H9 (cell line): Measurements from ENCODE around the gene KCNN2. TPM values are rescaled to one million over a fixed set of nuclear protein-coding genes. Genes with fewer than 3 reads are reported as not detected.

Source experiments
- DNase-seq: peaks from one replicate; pipeline ENCODE4 v3.0.0-alpha.2; 2017
- H2AFZ ChIP-seq: one replicate; pipeline ENCODE4 v1.6.1; 2013; ENCODE audit warnings: mild to moderate bottlenecking, low read length, control low read depth, moderate library complexity
- H2AK5ac ChIP-seq: 2 replicates; pipeline ENCODE4 v1.6.1; 2013; ENCODE audit warnings: low read length, control low read depth, mixed read lengths; ENCODE audit not compliant: insufficient read length
- H2BK120ac ChIP-seq: one replicate; pipeline ENCODE4 v1.6.1; 2013; ENCODE audit warnings: low read depth, mild to moderate bottlenecking, low read length, control low read depth, inconsistent platforms; ENCODE audit not compliant: poor library complexity, severe bottlenecking
- H2BK12ac ChIP-seq: 2 replicates; pipeline ENCODE4 v1.6.1; 2013; ENCODE audit warnings: low read length, control low read depth, mixed read lengths, low read depth; ENCODE audit not compliant: insufficient read length
- H2BK15ac ChIP-seq: 2 replicates; pipeline ENCODE4 v1.6.1; 2013; ENCODE audit warnings: low read depth, low read length, control low read depth
- H2BK20ac ChIP-seq: one replicate; pipeline ENCODE4 v1.6.1; 2013; ENCODE audit warnings: low read depth, mild to moderate bottlenecking, low read length, control low read depth, inconsistent platforms; ENCODE audit not compliant: poor library complexity, severe bottlenecking
- H2BK5ac ChIP-seq: 2 replicates; pipeline ENCODE4 v1.6.1; 2013; ENCODE audit warnings: low read length, control low read depth, mixed read lengths; ENCODE audit not compliant: insufficient read length
- H3K14ac ChIP-seq: 2 replicates; pipeline ENCODE4 v1.6.1; 2013; ENCODE audit warnings: low read length, control low read depth; ENCODE audit not compliant: insufficient read depth
- H3K18ac ChIP-seq: 2 replicates; pipeline ENCODE4 v1.6.1; 2013; ENCODE audit warnings: low read depth, mild to moderate bottlenecking, mixed read lengths, low read length, control low read depth; ENCODE audit not compliant: insufficient read length
- H3K23ac ChIP-seq: 2 replicates; pipeline ENCODE4 v1.6.1; 2013; ENCODE audit warnings: low read length, control low read depth, mixed read lengths, low read depth; ENCODE audit not compliant: insufficient read length
- H3K23me2 ChIP-seq: 2 replicates; pipeline ENCODE4 v1.6.1; 2013; ENCODE audit warnings: low read depth, mild to moderate bottlenecking, mixed read lengths, low read length, control low read depth; ENCODE audit not compliant: insufficient read length, poor library complexity, severe bottlenecking
- H3K27ac ChIP-seq: 2 replicates; pipeline ENCODE4 v1.5.1; 2013; ENCODE audit warnings: low read length, control low read depth, mixed read lengths, low read depth; ENCODE audit not compliant: insufficient read length
- H3K27me3 ChIP-seq: 2 replicates; pipeline ENCODE4 v1.6.1; 2013; ENCODE audit warnings: low read length, control low read depth, inconsistent platforms; ENCODE audit not compliant: insufficient read depth
- H3K4ac ChIP-seq: 2 replicates; pipeline ENCODE4 v1.6.1; 2013; ENCODE audit warnings: low read depth, mild to moderate bottlenecking, control low read depth, inconsistent platforms, low read length, moderate library complexity
- H3K4me1 ChIP-seq: 2 replicates; pipeline ENCODE4 v1.6.1; 2013; ENCODE audit warnings: low read length, control low read depth, inconsistent platforms; ENCODE audit not compliant: insufficient read depth
- H3K4me2 ChIP-seq: 2 replicates; pipeline ENCODE4 v1.6.1; 2013; ENCODE audit warnings: low read length, control low read depth, mixed read lengths; ENCODE audit not compliant: insufficient read length, insufficient read depth
- H3K56ac ChIP-seq: 2 replicates; pipeline ENCODE4 v1.6.1; 2013; ENCODE audit warnings: low read depth, mild to moderate bottlenecking, mixed read lengths, low read length, control low read depth; ENCODE audit not compliant: insufficient read length
- H3K79me1 ChIP-seq: 2 replicates; pipeline ENCODE4 v1.6.1; 2013; ENCODE audit warnings: low read depth, mild to moderate bottlenecking, moderate library complexity, low read length, control low read depth, inconsistent platforms; ENCODE audit not compliant: insufficient read depth, poor library complexity, severe bottlenecking
- H3K79me2 ChIP-seq: 2 replicates; pipeline ENCODE4 v1.6.1; 2013; ENCODE audit warnings: low read length, control low read depth, inconsistent platforms; ENCODE audit not compliant: insufficient read depth
- H3K9ac ChIP-seq: 2 replicates; pipeline ENCODE4 v1.6.1; 2013; ENCODE audit warnings: low read length, control low read depth, mixed read lengths; ENCODE audit not compliant: insufficient read length; ENCODE audit errors: extremely low read depth
- H3K9me3 ChIP-seq: one replicate; pipeline ENCODE4 v1.6.1; 2013; ENCODE audit warnings: low read depth, low read length, inconsistent platforms; ENCODE audit not compliant: control insufficient read depth
- H3T11ph ChIP-seq: one replicate; pipeline ENCODE4 v1.6.1; 2013; ENCODE audit warnings: mild to moderate bottlenecking, low read length, control low read depth, inconsistent platforms
- H4K20me1 ChIP-seq: one replicate; pipeline ENCODE4 v1.6.1; 2013; ENCODE audit not compliant: control insufficient read depth, insufficient read length, insufficient read depth
- H4K5ac ChIP-seq: 2 replicates; pipeline ENCODE4 v1.6.1; 2013; ENCODE audit warnings: low read depth, mild to moderate bottlenecking, mixed read lengths, low read length, control low read depth; ENCODE audit not compliant: insufficient read length
- H4K8ac ChIP-seq: replicated peaks from 2 replicates; pipeline ENCODE4 v1.6.1; 2013; ENCODE audit warnings: low read length, control low read depth, mixed read lengths, low read depth; ENCODE audit not compliant: insufficient read length
- H4K91ac ChIP-seq: 2 replicates; pipeline ENCODE4 v1.6.1; 2013; ENCODE audit warnings: low read depth, mild to moderate bottlenecking, moderate library complexity, mixed read lengths, low read length, control low read depth; ENCODE audit not compliant: insufficient read length
- H3K27ac Mint-ChIP-seq, 3 experiments: 2 replicates in 2 of 3; 3 replicates in 1 of 3; pipeline ENCODE4 v1.8.0; 2020 to 2021; ENCODE audit warnings: mixed read lengths in 3 of 3, mild to moderate bottlenecking in 1 of 3, moderate library complexity in 1 of 3
- H3K27me3 Mint-ChIP-seq: 2 replicates; pipeline ENCODE4 v1.8.0; 2021; ENCODE audit warnings: low read depth, mild to moderate bottlenecking, moderate library complexity, mixed read lengths
- H3K36me3 Mint-ChIP-seq, 3 experiments: 2 replicates in 2 of 3; 3 replicates in 1 of 3; pipeline ENCODE4 v1.8.0; 2020 to 2021; ENCODE audit warnings: low read depth in 3 of 3, mixed read lengths in 3 of 3; ENCODE audit not compliant: insufficient read depth in 1 of 3
- H3K4me1 Mint-ChIP-seq, 2 experiments: 2 replicates each; pipeline ENCODE4 v1.8.0; 2020; ENCODE audit warnings: mixed read lengths in 2 of 2
- H3K4me3 Mint-ChIP-seq, 2 experiments: 2 replicates in 1 of 2; 3 replicates in 1 of 2; pipeline ENCODE4 v1.8.0; 2020 to 2021; ENCODE audit warnings: mild to moderate bottlenecking in 2 of 2, mixed read lengths in 2 of 2, moderate library complexity in 1 of 2
- H3K9me3 Mint-ChIP-seq, 2 experiments: 2 replicates in 1 of 2; 3 replicates in 1 of 2; pipeline ENCODE4 v1.8.0; 2020; ENCODE audit warnings: mild to moderate bottlenecking in 2 of 2, mixed read lengths in 2 of 2, moderate library complexity in 1 of 2
- CTCF ChIP-seq: fragments of 200-600 bp; sonication (generic); conservative IDR thresholded peaks from 3 replicates; pipeline ENCODE4 v1.8.0; 2021; ENCODE audit warnings: antibody characterized with exemption, mild to moderate bottlenecking
- WGBS: extraction: QIAGEN DNeasy Blood & Tissue Kit; methylation state at CpG from one replicate; pipeline ENCODE4 v1.1.7; 2013; ENCODE audit warnings: missing lambda C conversion rate, low lambda C conversion rate, mixed read lengths; ENCODE audit not compliant: insufficient read length; ENCODE audit errors: extremely low coverage; 5-methylcytosine and 5-hydroxymethylcytosine counted together
- total RNA-seq: library from RNA; stranded (reverse); gene quantifications from 2 replicates; pipeline ENCODE4 v1.2.1, GENCODE V29; 2021

The KCNN2 gene
- total RNA-seq, 1 experiment from 2014 or later = 21.0 TPM

DNA sequence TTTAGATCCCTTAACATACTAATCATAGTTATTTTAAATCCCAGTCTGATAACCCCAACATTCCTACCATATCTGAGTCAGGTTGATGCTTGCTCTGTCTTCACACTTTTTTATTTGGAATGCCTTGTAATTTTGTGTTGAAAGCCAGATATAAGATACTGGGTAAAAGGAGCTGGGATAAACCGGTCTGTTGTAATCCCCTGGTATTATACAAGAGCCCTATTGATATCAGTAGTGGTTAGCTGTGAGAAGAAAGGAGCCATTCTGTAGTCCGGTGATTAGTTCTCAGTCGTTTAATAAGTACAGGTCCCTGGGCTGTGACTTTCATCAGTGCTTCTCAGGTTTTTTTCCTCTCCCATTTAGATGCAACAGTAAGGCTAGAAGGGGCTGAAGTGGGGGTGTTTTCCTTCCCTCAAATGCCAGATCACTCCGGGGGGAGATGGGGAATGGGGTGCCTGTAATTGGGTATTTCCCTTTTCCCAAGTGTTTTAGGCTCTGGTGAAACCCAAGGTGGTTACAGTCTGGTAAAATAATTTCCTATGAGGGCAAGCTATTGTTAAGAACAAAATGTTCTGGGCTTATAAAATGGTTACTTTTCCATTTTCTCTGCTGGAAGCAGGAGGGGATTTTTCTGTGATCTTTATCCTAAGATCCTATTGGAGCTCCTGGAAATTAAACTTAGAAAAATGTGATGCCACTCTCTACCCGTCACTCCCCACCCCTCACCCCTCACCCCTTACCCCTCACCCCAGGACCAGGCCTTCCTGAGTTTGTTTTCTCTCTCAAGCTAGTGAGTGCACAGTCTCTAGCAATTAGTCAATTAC lies 72.7 kb downstream of the KCNN2 start:
- Histone ChIP-seq H3K79me1 (no peaks in the 10 kb centered on the region), H2BK5ac (no peak overlapping the region), H2BK120ac (no peak overlapping the region), H2AK5ac (no peak overlapping the region), H3T11ph (no peak overlapping the region), H4K8ac (no peak overlapping the region), H3K79me2 (no peaks in the 10 kb centered on the region; the same call in 1 of the 2 replicates), H2BK15ac (no peak overlapping the region), H3K18ac (no peak overlapping the region), H3K27me3 (no peaks in the 10 kb centered on the region), H4K20me1 (no peaks in the 10 kb centered on the region), H3K9me3 (no peaks in the 10 kb centered on the region), H3K56ac (no peak overlapping the region), H2BK12ac (no peak overlapping the region), H3K23me2 (no peaks in the 10 kb centered on the region), H4K5ac (no peak overlapping the region), H3K4me1 (peaks cover 7% of the 10 kb centered on the region; the same call in 1 of the 2 replicates), H3K23ac (no peak overlapping the region), H3K14ac (no peak overlapping the region), H3K4me2 (no peak overlapping the region), H2AFZ (no peak overlapping the region), H2BK20ac (no peak overlapping the region), H4K91ac (no peak overlapping the region), H3K4ac (no peak overlapping the region), H3K27ac (no peak overlapping the region), H3K9ac (no peak overlapping the region)
- H3K27me3 Mint-ChIP-seq = no peaks in the 10 kb centered on the region
- H3K4me1 Mint-ChIP-seq = peaks cover 42 to 51% of the 10 kb centered on the region in 2 experiments
- WGBS = no CpG with 5 or more reads among the region's 5 CpGs
- H3K36me3 Mint-ChIP-seq = peaks cover 5 to 23% (median 21%) of the 10 kb centered on the region in 3 experiments
- DNase-seq = no peak
- peak overlapping the region; percentile 34 to 93 (median 89); a peak in 6 of 7 replicates for H3K27ac Mint-ChIP-seq
- H3K4me3 Mint-ChIP-seq = peak overlapping the region in 1 of 2 experiments; percentile 50; a peak in 2 of 5 replicates
- peaks cover 14 to 18% of the 10 kb centered on the region in 2 experiments for H3K9me3 Mint-ChIP-seq
- TF ChIP-seq CTCF = no peak
